HG03066 (cell line): ENCODE measurements around the gene GPC5.

ENCODE experiments used
- ATAC-seq: cut with Tn5 transposase; IDR thresholded peaks from one replicate; pipeline ENCODE4 v1.9.1; 2021; ENCODE audit warnings: low read depth; ENCODE audit not compliant: unreplicated experiment

Gene GPC5

GRCh38 chr13:91698767-91699166 is 300.3 kb downstream of the GPC5 start:
- ATAC-seq = no peak

DNA sequence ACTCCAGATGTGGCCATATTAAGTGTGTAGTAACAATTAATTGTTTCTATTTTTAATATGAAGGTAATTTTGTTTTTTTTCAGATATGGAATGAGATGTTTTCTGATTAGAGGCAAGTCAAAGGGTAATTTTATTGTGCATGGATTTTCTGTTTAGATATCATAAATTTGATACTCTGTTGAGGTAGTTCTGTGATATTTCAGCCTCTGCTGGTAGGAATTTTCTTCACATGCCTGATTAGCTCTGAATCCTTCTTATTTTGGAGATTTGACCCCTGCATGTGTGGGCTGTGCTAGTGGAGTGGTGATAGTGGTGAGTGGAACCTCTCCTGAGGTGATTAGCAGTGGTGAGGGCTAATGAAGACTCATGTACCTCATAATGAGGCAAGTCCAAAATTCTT is 301.4 kb downstream of the GPC5 start:
- no peak for ATAC-seq

- ATAC-seq = no peak
Observed at GRCh38 chr13:91701975-91702374, 303.6 kb downstream of the GPC5 start.

- ATAC-seq = no peak
Observed at GRCh38 chr13:91702411-91702810, 304.0 kb downstream of the GPC5 start.

DNA sequence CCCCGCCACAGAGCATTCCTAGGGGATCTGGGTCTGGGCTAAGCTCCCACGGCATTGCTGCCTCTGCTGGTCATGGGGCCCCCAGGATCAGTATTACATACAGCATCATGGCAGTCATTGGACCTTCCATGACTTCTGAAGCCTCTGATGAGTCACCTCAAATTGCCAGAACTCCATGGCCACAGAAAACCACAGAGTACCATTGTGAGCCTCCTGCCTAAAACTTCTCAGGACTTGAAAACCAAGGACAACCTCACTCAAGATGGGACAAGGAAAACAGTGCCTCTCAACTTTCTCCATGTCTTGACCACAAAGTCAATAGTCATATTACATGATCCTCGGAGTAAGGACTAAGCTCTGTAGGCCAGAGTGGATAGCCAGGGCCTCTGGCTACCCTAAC is 306.0 kb downstream of the GPC5 start:
- ATAC-seq = no peak

DNA sequence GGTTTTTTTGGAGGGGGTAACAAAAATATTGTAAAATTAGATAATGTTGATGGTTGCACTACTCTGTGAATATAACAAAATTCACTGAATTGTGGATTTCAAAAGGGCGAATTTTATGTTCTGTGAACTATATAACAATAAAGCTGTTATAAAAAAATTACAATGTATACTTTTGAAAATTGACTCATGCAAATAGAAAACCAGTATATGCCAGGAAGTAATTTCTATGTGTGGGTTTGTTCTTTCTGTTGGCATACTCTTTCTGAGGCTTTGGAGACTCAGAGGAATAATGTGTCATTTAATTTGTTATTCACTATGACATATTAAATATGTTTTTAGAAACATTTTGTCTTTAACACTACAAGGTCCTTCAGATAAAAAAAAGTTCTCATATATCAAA is 310.1 kb downstream of the GPC5 start:
- ATAC-seq = no peak

- no peak for ATAC-seq
Observed at GRCh38 chr13:91709180-91709579, 310.8 kb downstream of the GPC5 start.

- no peak for ATAC-seq
Observed at GRCh38 chr13:91710733-91711132, 312.3 kb downstream of the GPC5 start.

GRCh38 chr13:91714855-91715254 is 316.4 kb downstream of the GPC5 start:
- no peak for ATAC-seq

GRCh38 chr13:91716436-91717065 is 318.1 kb downstream of the GPC5 start:
- ATAC-seq = no peak

DNA sequence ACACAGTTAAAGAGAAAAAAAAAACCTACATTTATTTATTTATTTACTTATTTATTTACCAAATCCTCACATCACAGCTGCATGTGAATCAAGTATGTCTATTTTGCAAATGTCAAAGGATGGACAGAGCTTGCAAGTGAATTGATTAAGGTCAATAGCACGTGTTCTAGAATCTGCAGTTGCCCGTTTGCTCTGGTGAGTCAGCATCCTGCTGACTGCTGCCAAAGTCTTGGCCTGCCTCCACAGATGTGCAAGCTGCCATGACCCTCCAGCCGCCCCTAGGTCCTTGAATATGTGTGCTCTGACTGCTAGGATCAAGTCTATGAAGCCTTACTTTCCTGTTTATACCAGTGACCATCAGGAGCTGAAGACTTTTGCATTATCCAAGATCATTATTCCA is 320.6 kb downstream of the GPC5 start:
- no peak for ATAC-seq

DNA sequence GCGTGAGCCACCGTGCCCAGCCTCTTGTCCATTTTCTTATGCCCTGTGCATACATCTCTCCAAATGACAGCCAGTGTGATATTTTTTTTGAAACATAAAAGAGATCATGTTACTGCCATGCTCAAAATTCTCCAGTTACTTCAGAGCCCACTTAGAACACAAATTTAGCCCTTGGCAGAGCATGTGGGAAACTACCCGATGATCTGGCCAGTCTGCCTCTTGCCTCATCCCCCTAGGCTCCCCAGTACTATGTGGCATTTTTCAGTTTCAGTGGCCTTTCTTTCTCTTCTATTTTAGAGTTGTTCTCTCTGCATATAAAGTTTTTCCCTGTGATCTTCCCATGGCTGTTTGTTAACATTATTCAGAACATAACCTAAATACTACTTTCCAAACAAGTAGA is 323.0 kb downstream of the GPC5 start:
- ATAC-seq = no peak

DNA sequence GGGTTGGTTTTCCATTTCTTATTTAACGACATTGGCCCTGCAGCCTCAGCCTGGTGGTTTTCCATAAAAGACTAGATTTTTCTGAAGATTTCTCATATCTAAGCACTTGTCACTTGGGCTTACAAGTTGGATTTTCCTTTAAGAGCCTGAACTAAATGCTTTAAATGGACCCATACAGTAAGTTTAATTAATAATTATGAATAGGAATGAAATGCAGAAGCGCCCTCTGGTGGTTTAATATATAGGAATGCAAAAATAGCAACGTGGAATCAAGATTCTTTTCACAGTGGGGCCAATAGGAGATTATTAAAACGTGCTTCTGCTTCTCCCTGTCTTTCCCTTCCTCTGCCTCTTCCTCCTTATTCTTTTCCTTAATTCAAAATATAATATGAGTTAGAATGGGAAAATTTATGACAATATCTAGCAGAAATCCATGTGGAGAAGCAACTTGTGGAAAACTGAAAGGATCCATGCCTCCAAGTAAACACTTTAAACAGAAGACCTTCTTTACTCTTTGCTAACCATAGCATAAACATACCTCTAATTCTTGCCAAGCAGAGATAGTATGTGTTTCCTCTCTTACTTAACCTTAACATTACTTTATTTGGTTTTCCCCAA is 324.0 kb downstream of the GPC5 start:
- no peak for ATAC-seq

- ATAC-seq = no peak
Observed at GRCh38 chr13:91724591-91724990, 326.2 kb downstream of the GPC5 start.

- no peak for ATAC-seq
Observed at GRCh38 chr13:91725646-91726045, 327.2 kb downstream of the GPC5 start.

- ATAC-seq = no peak
Observed at GRCh38 chr13:91726671-91727070, 328.2 kb downstream of the GPC5 start.

DNA sequence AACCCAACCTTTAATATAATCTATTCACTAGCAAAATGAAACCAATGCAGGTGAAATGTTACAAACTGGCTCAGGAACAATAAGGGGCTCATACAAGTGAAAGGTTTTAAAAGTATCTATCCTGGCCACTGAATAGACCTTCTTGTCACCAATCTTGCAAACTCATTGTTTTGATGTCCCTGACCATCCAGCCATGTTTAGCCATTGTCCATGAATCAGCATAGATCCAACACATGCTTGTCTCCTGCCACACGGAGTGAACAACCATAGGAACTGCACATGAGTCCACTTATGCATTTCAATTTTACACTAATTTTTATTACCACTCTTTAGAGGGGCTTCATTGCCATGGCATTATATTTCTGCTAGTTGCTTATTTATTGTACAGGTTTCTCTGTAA is 331.4 kb downstream of the GPC5 start:
- ATAC-seq = no peak

GRCh38 chr13:91739751-91740150 is 341.3 kb downstream of the GPC5 start:
- no peak for ATAC-seq

DNA sequence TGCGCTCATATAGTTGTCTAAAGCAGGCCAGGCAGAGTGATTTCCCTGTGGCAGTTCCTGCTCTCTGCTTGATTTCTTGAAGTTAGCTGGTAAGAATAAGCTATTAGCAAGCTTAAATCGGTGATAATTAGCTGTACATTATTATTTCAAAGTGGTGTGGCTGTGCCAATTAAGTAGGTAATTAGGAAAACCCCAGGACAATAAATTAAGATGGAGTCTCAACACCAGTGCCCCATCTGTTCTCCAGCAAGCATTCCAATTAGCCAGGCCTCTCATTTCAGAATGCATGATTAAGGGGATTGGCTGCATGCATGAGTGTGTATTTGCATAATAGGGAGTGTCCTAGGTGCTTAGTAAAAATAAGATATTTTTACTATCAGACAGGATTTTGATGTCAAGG is 342.3 kb downstream of the GPC5 start:
- ATAC-seq = no peak

- no peak for ATAC-seq
Observed at GRCh38 chr13:91741925-91742324, 343.5 kb downstream of the GPC5 start.

DNA sequence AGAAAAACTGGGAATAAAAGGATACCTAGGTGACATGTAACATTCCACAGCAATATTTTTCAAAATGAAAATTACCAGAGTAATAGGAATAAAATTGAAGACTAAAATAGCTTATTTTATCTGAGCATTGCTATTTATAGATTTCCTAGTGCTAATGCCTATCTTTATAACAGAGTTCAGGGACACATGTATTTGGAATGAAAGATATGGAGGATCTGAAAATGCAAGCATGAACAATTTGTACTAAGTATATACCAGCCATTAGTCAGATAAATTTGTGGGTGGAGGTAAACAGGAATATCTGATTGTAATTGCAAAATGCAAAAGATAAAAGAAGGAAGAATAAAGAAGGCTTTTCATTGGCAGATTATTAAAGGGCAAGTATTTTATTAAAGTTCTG is 345.9 kb downstream of the GPC5 start:
- no peak for ATAC-seq

DNA sequence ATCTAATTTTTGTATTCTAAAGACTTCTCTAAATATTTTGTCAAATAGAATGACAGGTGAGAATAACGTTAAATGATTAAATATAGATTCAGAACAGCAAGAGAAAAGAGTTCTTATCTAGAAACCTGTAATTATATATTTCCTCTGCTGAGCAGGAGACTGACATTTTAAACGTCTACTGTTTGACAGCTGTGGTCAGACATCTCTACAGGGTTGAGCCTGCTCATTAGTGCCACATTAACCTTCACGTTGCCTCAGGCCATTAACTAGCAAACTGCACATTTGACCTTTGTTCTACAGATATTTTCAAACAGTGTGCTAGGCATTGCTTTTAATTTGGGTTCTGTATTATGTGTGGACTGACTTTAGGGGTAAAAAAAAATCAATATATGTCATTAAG is 347.5 kb downstream of the GPC5 start:
- ATAC-seq = no peak

GRCh38 chr13:91747186-91747585 is 348.8 kb downstream of the GPC5 start:
- no peak for ATAC-seq
